Femur (tissue), 1 donor: ENCODE results near the gene ZFYVE28.
A peak's percentile ranks its signal among the peaks of the same experiment; 100 is the strongest.

Experiments
- DNase-seq: peaks from one replicate; pipeline ENCODE4 v3.0.0-alpha.2; 2017

ZFYVE28 gene

GRCh38 chr4:2331043-2331420 is 87.4 kb downstream of the ZFYVE28 start:
- no peak for DNase-seq

GRCh38 chr4:2330091-2331042 is 88.1 kb downstream of the ZFYVE28 start:
- DNase-seq: no peak

- no peak for DNase-seq
These were observed 90.9 kb downstream of the ZFYVE28 start for GRCh38 chr4:2327579-2327978.

- no peak for DNase-seq
These were observed 93.6 kb downstream of the ZFYVE28 start for GRCh38 chr4:2324891-2325290.

- DNase-seq: no peak
These were observed 95.6 kb downstream of the ZFYVE28 start for GRCh38 chr4:2322841-2323240.

- peak; percentile 16 for DNase-seq
These were observed 96.2 kb downstream of the ZFYVE28 start for GRCh38 chr4:2322227-2322626.

- DNase-seq: no peak
These were observed 96.9 kb downstream of the ZFYVE28 start for GRCh38 chr4:2321279-2322196.

GRCh38 chr4:2320746-2321145 is 97.7 kb downstream of the ZFYVE28 start:
- peak; percentile 13 for DNase-seq

GRCh38 chr4:2320152-2320551 is 98.3 kb downstream of the ZFYVE28 start:
- DNase-seq: no peak

GRCh38 chr4:2318885-2319284 is 99.6 kb downstream of the ZFYVE28 start:
- no peak for DNase-seq

- no peak for DNase-seq
These were observed 100.0 kb downstream of the ZFYVE28 start for GRCh38 chr4:2318476-2318875.

- no peak for DNase-seq
These were observed 105.1 kb downstream of the ZFYVE28 start for GRCh38 chr4:2313366-2313765.

- DNase-seq: no peak
These were observed 111.6 kb downstream of the ZFYVE28 start for GRCh38 chr4:2306773-2307410.

GRCh38 chr4:2305766-2306501 is 112.5 kb downstream of the ZFYVE28 start:
- DNase-seq: peak; percentile 24

- no peak for DNase-seq
These were observed 113.4 kb downstream of the ZFYVE28 start for GRCh38 chr4:2304877-2305561.

GRCh38 chr4:2304321-2304876 is 114.0 kb downstream of the ZFYVE28 start:
- DNase-seq: no peak

- DNase-seq: no peak
These were observed 114.6 kb downstream of the ZFYVE28 start for GRCh38 chr4:2303686-2304320.

- no peak for DNase-seq
These were observed 115.2 kb downstream of the ZFYVE28 start for GRCh38 chr4:2303121-2303685.

- DNase-seq: no peak
These were observed 115.9 kb downstream of the ZFYVE28 start for GRCh38 chr4:2302387-2303119.

GRCh38 chr4:2301806-2302205 is 116.6 kb downstream of the ZFYVE28 start:
- no peak for DNase-seq
